ENCODE measurements around the gene CFAP52.

DNA sequence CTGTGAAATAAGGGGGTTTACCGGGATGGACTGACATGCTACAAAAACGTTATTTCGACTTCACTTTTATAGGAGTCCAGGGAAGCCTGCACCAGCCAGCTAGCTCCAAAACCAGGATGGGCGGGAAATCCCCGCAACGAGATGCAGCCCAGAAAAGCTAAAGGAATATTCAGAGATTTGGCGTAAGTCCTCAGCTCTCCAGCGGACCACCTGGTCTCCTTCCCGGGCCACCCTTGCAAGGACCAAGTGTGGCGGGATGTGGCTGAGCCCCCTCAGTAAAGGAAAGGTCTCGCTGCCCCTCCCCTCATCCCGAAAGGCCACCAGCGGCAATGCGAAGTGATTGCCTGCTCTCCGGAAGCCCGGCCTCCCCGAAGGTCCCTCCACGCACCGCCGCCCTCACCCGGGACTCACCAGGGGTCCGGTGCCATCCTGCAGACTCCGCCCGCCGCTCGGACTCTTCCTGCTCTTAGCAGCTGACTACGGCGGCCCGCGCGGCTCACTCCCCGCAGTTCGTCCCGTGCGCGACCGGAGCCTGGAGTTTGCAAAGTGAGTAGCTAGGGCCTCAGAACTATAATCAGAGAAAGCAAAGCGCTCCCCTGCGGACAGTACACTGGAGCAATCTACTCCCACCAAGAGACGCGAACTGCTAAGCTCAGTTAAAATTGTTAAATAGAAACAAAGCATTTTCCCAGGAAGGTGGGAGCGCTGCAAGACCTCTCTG, 901 bp upstream of the CFAP52 start, which contains the start of gene STX8:
- TF ChIP-seq EZH2phosphoT487 (IDR thresholded peaks at IDR 0.05; ENCODE audit: low read length), result no peak
- TF ChIP-seq, protein P1, sequence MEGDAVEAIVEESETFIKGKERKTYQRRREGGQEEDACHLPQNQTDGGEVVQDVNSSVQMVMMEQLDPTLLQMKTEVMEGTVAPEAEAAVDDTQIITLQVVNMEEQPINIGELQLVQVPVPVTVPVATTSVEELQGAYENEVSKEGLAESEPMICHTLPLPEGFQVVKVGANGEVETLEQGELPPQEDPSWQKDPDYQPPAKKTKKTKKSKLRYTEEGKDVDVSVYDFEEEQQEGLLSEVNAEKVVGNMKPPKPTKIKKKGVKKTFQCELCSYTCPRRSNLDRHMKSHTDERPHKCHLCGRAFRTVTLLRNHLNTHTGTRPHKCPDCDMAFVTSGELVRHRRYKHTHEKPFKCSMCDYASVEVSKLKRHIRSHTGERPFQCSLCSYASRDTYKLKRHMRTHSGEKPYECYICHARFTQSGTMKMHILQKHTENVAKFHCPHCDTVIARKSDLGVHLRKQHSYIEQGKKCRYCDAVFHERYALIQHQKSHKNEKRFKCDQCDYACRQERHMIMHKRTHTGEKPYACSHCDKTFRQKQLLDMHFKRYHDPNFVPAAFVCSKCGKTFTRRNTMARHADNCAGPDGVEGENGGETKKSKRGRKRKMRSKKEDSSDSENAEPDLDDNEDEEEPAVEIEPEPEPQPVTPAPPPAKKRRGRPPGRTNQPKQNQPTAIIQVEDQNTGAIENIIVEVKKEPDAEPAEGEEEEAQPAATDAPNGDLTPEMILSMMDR (IDR thresholded peaks at IDR 0.05; ENCODE audit: low read length), result no peak
